HepG2 (cell line): ENCODE measurements around the gene FNDC8. TPM values are rescaled to one million over a fixed set of nuclear protein-coding genes. Genes with fewer than 3 reads are reported as not detected.

Experiments
- ATRX ChIP-seq: sonication (generic); formaldehyde crosslinking; IDR thresholded peaks from 2 replicates; pipeline ENCODE4 v1.4.0; 2020; ENCODE audit warnings: missing genetic modification reagents, borderline replicate concordance
- BRCA1 ChIP-seq: sonication (generic); formaldehyde crosslinking; IDR thresholded peaks from 2 replicates; pipeline ENCODE4 v1.4.0; 2020; ENCODE audit warnings: missing genetic modification reagents
- CAMTA2 ChIP-seq: sonication (generic); formaldehyde crosslinking; IDR thresholded peaks from 2 replicates; pipeline ENCODE4 v1.4.0; 2020; ENCODE audit warnings: mild to moderate bottlenecking, missing genetic modification reagents, borderline replicate concordance
- EP300 ChIP-seq, 3 experiments: sonication (generic) in 1 of 3; formaldehyde crosslinking in 1 of 3; IDR thresholded peaks; 2 replicates each; pipeline versions ENCODE4 v1.5.1 to v1.6.1; 2011 to 2020; ENCODE audit warnings: low read depth in 2 of 3, low read length in 2 of 3, borderline replicate concordance in 1 of 3, improper control_type of control experiment in 1 of 3, mild to moderate bottlenecking in 1 of 3, missing genetic modification reagents in 1 of 3, moderate library complexity in 1 of 3
- HBP1 ChIP-seq: IDR thresholded peaks from 2 replicates; pipeline ENCODE4 v1.6.1; 2016; ENCODE audit warnings: low read depth, control low read depth
- HDAC2 ChIP-seq: sonication (generic); formaldehyde crosslinking; IDR thresholded peaks from 2 replicates; pipeline ENCODE4 v1.4.0; 2020; ENCODE audit warnings: missing genetic modification reagents
- KLF15 ChIP-seq: sonication (generic); formaldehyde crosslinking; IDR thresholded peaks from 2 replicates; pipeline ENCODE4 v1.8.1; 2023; ENCODE audit warnings: borderline replicate concordance, mild to moderate bottlenecking, inconsistent platforms, missing genetic modification reagents, mixed read lengths
- MED1 ChIP-seq: sonication (generic); formaldehyde crosslinking; IDR thresholded peaks from 2 replicates; pipeline ENCODE4 v1.4.0; 2020; ENCODE audit warnings: missing genetic modification reagents
- PAXIP1 ChIP-seq: sonication (generic); formaldehyde crosslinking; conservative IDR thresholded peaks from 2 replicates; pipeline ENCODE4 v1.4.0; 2020; ENCODE audit warnings: mild to moderate bottlenecking, missing genetic modification reagents, moderate library complexity
- PBX3 ChIP-seq: sonication (generic); formaldehyde crosslinking; IDR thresholded peaks from 2 replicates; pipeline ENCODE4 v1.8.1; 2023; ENCODE audit warnings: missing genetic modification reagents, inconsistent platforms, borderline replicate concordance
- PHF20 ChIP-seq: sonication (generic); formaldehyde crosslinking; IDR thresholded peaks from 2 replicates; pipeline ENCODE4 v1.5.0; 2020; ENCODE audit warnings: mild to moderate bottlenecking, missing genetic modification reagents
- RBM22 ChIP-seq: fragments of 200-400 bp; formaldehyde crosslinking; optimal IDR thresholded peaks from 2 replicates; pipeline ENCODE3; 2017; ENCODE audit warnings: mild to moderate bottlenecking, low read length, moderate library complexity
- RERE ChIP-seq: IDR thresholded peaks from 2 replicates; pipeline ENCODE4 v1.6.1; 2016; ENCODE audit warnings: low read depth, missing genetic modification reagents, missing compliant biosample characterization
- TCF7L2 ChIP-seq: IDR thresholded peaks from 2 replicates; pipeline ENCODE4 v1.6.1; 2011; ENCODE audit warnings: mild to moderate bottlenecking, low read depth, low read length, moderate library complexity
- ZBTB7B ChIP-seq: sonication (generic); formaldehyde crosslinking; IDR thresholded peaks from 2 replicates; pipeline ENCODE4 v1.4.0; 2020; ENCODE audit warnings: missing genetic modification reagents
- ZNF432 ChIP-seq: sonication (generic); formaldehyde crosslinking; IDR thresholded peaks from 2 replicates; pipeline ENCODE4 v1.5.0; 2020; ENCODE audit warnings: missing genetic modification reagents, mild to moderate bottlenecking, borderline replicate concordance
- ZNF766 ChIP-seq: sonication (generic); formaldehyde crosslinking; IDR thresholded peaks from 2 replicates; pipeline ENCODE4 v1.5.0; 2020; ENCODE audit warnings: missing genetic modification reagents, borderline replicate concordance
- polyA plus RNA-seq, 8 experiments: library from polyadenylated mRNA; depleted of rRNA in 3 of 8; stranded (reverse) in 7 of 8; unstranded in 1 of 8; fragments of >200 nt; fragmentation: Illumina TruSeq in 4 of 8; extraction: Trizol in 4 of 8; gene quantifications; 2 replicates each; pipeline versions ENCODE4 v1.2.1 to v1.2.3, GENCODE V29; 2011 to 2016; ENCODE audit warnings: low read depth in 4 of 8, missing spikeins in 1 of 8, mixed read lengths in 1 of 8; ENCODE audit not compliant: insufficient read depth in 1 of 8
- total RNA-seq, 5 experiments: library from RNA; depleted of rRNA; stranded (reverse); fragments of >200 nt; fragmentation: Illumina TruSeq; extraction: Trizol; gene quantifications; 2 replicates each; pipeline ENCODE4 v1.2.3, GENCODE V29; 2016; ENCODE audit warnings: low read depth in 1 of 5

The FNDC8 gene
- total and polyA plus RNA-seq, 2 of the 13 experiments (the other 11 are each of a cell fraction or from before 2014, with no cell fraction given), result not detected

GRCh38 chr17:35088356-35088880, 33.0 kb upstream of the FNDC8 start (continued):
- TF ChIP-seq ATRX (CRISPR knock-in tag) (no peak), PAXIP1 (CRISPR knock-in tag) (no peak), BRCA1 (CRISPR knock-in tag) (peak; percentile 78), PBX3 (CRISPR knock-in tag) (no peak), EP300 (IDR thresholded peaks at IDR 0.05; ENCODE audit: low read depth in 2 of 2, low read length in 2 of 2) (no peak), EP300 (CRISPR knock-in tag; IDR thresholded peaks at IDR 0.05; ENCODE audit: borderline replicate concordance) (no peak), MED1 (CRISPR knock-in tag) (no peak; the same call in 1 of the 2 replicates), ZNF766 (CRISPR knock-in tag) (no peak), RBM22 (no peak), ZBTB7B (CRISPR knock-in tag) (peak; percentile 38), KLF15 (CRISPR knock-in tag) (no peak), HDAC2 (CRISPR knock-in tag) (peak; percentile 19; the same call in 1 of the 2 replicates), RERE (no peak), TCF7L2 (no peak), ZNF432 (CRISPR knock-in tag) (no peak), HBP1 (CRISPR knock-in tag) (no peak), PHF20 (CRISPR knock-in tag) (no peak), CAMTA2 (CRISPR knock-in tag) (no peak)
